ENCODE measurements around the gene CYP2W1.

The CYP2W1 gene, protein sequence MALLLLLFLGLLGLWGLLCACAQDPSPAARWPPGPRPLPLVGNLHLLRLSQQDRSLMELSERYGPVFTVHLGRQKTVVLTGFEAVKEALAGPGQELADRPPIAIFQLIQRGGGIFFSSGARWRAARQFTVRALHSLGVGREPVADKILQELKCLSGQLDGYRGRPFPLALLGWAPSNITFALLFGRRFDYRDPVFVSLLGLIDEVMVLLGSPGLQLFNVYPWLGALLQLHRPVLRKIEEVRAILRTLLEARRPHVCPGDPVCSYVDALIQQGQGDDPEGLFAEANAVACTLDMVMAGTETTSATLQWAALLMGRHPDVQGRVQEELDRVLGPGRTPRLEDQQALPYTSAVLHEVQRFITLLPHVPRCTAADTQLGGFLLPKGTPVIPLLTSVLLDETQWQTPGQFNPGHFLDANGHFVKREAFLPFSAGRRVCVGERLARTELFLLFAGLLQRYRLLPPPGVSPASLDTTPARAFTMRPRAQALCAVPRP
- long read RNA-seq: 0 reads

DNA sequence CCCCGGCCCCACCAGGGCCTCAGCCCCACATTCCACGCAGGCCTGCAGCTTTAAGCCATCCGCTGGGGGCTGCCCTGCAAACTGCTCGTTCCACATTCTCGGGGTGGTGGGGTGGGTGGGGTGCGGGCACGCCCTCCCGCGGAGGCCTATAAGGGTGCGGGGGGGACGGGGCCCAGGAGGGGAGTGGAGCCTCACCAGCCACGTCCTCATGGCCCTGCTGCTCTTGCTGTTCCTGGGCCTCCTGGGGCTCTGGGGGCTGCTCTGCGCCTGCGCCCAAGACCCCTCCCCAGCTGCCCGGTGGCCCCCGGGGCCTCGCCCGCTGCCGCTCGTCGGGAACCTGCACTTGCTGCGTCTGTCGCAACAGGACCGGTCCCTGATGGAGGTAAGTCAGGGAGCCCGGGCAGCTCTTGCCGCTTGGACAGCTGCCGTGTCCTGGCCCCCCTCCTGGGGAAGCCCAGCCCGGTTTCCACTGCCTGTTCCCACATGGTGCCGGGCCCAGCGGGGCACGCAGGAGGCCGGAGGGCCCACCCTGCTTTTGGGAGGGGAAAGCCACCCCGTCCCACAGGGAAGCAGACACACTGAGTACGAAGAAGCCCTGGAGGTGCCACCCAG lies at the start of gene CYP2W1:
CYP2W1 (plus strand) TSS at position 178 of the 612 bp plus-strand sequence; CDS start at position 209, 31 bp downstream.
- no peak within 1 kb of the TSS for H3K4me3 ChIP-seq (replicated peaks; ENCODE audit: insufficient read depth, low read length)
- peaks cover 2% of the 10 kb centered on the region for H3K27me3 ChIP-seq (ENCODE audit: insufficient read depth, poor library complexity, severe bottlenecking)
- H3K27ac ChIP-seq (replicated peaks): no peak within 1 kb of the TSS
- TF ChIP-seq POLR2AphosphoS5 (IDR thresholded peaks at IDR 0.05; ENCODE audit: low read depth) (no peak), SPI1 (IDR thresholded peaks at IDR 0.05; ENCODE audit: borderline replicate concordance, low read depth) (no peak), GABPA (IDR thresholded peaks at IDR 0.05; ENCODE audit: low read depth) (no peak)
- TF ChIP-seq, protein P1, sequence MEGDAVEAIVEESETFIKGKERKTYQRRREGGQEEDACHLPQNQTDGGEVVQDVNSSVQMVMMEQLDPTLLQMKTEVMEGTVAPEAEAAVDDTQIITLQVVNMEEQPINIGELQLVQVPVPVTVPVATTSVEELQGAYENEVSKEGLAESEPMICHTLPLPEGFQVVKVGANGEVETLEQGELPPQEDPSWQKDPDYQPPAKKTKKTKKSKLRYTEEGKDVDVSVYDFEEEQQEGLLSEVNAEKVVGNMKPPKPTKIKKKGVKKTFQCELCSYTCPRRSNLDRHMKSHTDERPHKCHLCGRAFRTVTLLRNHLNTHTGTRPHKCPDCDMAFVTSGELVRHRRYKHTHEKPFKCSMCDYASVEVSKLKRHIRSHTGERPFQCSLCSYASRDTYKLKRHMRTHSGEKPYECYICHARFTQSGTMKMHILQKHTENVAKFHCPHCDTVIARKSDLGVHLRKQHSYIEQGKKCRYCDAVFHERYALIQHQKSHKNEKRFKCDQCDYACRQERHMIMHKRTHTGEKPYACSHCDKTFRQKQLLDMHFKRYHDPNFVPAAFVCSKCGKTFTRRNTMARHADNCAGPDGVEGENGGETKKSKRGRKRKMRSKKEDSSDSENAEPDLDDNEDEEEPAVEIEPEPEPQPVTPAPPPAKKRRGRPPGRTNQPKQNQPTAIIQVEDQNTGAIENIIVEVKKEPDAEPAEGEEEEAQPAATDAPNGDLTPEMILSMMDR (IDR thresholded peaks at IDR 0.05; ENCODE audit: insufficient read depth, low read length): no peak
- TF ChIP-seq, protein P2, sequence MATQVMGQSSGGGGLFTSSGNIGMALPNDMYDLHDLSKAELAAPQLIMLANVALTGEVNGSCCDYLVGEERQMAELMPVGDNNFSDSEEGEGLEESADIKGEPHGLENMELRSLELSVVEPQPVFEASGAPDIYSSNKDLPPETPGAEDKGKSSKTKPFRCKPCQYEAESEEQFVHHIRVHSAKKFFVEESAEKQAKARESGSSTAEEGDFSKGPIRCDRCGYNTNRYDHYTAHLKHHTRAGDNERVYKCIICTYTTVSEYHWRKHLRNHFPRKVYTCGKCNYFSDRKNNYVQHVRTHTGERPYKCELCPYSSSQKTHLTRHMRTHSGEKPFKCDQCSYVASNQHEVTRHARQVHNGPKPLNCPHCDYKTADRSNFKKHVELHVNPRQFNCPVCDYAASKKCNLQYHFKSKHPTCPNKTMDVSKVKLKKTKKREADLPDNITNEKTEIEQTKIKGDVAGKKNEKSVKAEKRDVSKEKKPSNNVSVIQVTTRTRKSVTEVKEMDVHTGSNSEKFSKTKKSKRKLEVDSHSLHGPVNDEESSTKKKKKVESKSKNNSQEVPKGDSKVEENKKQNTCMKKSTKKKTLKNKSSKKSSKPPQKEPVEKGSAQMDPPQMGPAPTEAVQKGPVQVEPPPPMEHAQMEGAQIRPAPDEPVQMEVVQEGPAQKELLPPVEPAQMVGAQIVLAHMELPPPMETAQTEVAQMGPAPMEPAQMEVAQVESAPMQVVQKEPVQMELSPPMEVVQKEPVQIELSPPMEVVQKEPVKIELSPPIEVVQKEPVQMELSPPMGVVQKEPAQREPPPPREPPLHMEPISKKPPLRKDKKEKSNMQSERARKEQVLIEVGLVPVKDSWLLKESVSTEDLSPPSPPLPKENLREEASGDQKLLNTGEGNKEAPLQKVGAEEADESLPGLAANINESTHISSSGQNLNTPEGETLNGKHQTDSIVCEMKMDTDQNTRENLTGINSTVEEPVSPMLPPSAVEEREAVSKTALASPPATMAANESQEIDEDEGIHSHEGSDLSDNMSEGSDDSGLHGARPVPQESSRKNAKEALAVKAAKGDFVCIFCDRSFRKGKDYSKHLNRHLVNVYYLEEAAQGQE (IDR thresholded peaks at IDR 0.05; ENCODE audit: insufficient replicate concordance, low read depth): no peak
- no peak for DNase-seq (ENCODE audit: low read depth in 1 of 2, low spot score in 1 of 2)

DNA sequence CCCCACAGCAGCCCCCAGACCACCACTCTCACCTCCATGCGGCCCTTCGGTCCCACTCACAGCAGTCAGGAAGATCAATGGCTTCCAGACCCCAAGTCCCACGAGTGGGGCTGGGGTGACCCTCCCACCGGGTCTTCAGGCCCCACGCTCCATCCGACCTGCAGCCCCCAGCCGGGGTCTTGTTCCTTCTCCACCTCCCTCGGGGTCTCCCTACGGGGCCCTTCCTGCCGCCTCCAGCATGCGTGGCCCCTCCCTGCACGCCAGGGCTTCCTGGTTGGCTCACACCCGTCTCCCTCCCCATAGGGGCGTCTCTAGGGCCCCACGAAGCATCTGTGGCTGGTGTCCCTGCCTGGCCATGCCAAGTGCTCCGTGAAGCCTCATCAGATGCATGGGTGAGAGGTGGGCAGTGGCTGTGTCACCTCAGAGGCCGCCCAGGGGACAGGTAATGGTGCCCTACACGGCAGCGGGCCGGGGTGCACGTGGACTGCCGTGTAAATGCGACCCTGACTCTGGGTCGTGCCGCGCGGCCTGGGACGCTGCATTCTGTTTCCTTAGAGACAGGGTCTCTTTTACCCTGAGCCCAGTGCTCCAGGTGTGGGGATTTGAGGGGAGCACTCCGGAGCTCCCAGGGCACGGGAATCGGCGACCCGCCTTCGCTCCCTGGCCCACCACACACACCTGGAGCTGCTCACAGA lies 48.4 kb upstream of the CYP2W1 start:
- TF ChIP-seq, protein P2 (IDR thresholded peaks at IDR 0.05; ENCODE audit: insufficient replicate concordance, low read depth): no peak
- TF ChIP-seq GABPA (IDR thresholded peaks at IDR 0.05; ENCODE audit: low read depth) (no peak), SPI1 (IDR thresholded peaks at IDR 0.05; ENCODE audit: borderline replicate concordance, low read depth) (no peak), POLR2AphosphoS5 (IDR thresholded peaks at IDR 0.05; ENCODE audit: low read depth) (no peak)
- TF ChIP-seq, protein P1 (IDR thresholded peaks at IDR 0.05; ENCODE audit: insufficient read depth, low read length): no peak
- DNase-seq (ENCODE audit: low read depth in 1 of 2, low spot score in 1 of 2): no peak

DNA sequence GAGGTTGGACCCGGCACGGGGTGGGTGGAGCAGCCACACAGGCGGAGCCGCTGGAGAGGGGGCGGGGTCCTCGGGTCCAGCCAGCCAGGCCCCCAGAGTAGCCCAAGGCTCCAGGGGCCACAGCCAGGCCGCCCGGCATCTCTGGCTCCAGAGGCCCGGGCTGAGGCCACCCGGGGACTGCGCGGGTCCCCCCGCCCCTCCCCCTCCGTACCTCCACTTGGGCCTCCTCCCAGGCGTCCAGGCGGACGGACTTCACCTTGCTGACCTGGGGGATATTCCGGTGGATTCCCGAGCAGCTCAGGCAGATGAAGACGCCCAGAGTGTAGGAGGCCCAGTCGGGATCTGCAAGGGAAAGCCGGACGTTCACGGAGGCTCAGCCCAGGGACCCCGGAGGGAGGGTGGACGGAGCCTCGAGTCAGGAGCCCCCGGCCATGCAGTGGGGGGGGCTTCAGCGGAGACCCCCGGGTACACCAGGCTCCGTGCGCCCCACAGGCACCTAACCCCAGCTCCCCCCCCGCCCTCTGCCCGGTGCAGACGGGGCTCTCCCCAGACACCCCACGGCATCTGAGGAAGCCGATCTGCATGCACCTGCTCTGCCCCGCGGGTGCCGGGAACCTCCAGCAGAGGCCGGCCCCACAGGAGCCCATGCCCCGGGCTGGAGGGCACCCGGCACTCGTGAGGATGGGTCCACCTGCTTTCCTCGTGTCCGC lies 47.7 kb upstream of the CYP2W1 start:
- no peak for TF ChIP-seq GABPA (IDR thresholded peaks at IDR 0.05; ENCODE audit: low read depth)
- TF ChIP-seq, protein P1 (IDR thresholded peaks at IDR 0.05; ENCODE audit: insufficient read depth, low read length): no peak
- H3K27me3 ChIP-seq (ENCODE audit: insufficient read depth, poor library complexity, severe bottlenecking): no peaks in the 10 kb centered on the region
- H3K4me3 ChIP-seq (replicated peaks; ENCODE audit: insufficient read depth, low read length): no peak overlapping the region
- no peak overlapping the region for H3K27ac ChIP-seq (replicated peaks)
- DNase-seq (ENCODE audit: low read depth in 1 of 2, low spot score in 1 of 2): no peak

More for the DNA sequence above, 48.4 kb upstream of the CYP2W1 start:
- Histone ChIP-seq H3K27ac (replicated peaks) (no peak overlapping the region), H3K27me3 (ENCODE audit: insufficient read depth, poor library complexity, severe bottlenecking) (no peaks in the 10 kb centered on the region), H3K4me3 (replicated peaks; ENCODE audit: insufficient read depth, low read length) (no peak overlapping the region)
